Measurements from ENCODE around the gene OXCT1.

The OXCT1 gene

DNA sequence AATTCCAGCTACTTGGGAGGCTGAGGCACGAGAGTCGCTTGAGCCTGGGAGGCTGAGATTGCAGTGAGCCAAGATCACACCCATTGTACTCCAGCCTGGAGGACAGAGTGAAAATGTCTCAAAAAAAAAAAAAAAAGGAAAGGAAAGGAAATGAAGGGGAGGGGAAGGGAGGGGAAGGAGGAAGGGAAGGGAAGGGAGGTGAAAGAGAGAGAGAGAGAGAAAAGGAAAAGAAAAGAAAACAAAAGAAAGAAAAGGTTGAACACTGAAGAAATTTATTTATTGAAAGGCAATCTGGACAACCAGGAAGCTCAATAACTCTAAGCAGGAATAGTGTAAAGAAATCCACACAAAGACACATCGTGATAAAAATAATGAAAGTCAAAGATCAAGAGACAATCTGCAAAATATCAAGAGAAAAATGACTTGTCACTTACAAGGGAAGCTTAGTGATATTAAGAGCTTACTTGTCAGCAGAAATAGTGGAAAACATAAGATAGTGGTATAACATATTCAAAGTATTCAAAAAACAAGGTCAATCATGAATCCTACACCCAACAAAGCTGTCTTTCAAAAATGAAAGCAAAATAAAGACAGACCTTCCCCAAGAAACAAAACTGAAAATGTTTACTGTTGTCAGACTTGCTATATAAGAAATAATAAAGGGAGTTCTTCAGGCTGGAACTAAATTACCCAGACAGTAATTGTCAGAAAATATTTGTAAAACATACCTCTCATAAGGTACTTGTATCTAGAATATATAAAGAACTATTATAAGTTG, 23.0 kb upstream of the OXCT1 start:
- no peak overlapping the region for H3K27ac ChIP-seq
- H3K27me3 ChIP-seq = no peaks in the 10 kb centered on the region
- no peaks in the 10 kb centered on the region for H3K36me3 ChIP-seq
- H3K4me1 ChIP-seq = peaks cover 0 to 10% (median 0%) of the 10 kb centered on the region in 10 experiments; a peak in 2 of 20 replicates
- no peaks in the 10 kb centered on the region for H3K9me3 ChIP-seq (replicated peaks in 1 of 11)
- no peak overlapping the region for H3K4me2 ChIP-seq
- H3K9ac ChIP-seq = no peak overlapping the region
- H3K4me3 ChIP-seq = no peak overlapping the region
- no peaks in the 10 kb centered on the region for H4K20me1 ChIP-seq
- TF ChIP-seq Cebpa-rat (IDR thresholded peaks at IDR 0.05) = no peak

DNA sequence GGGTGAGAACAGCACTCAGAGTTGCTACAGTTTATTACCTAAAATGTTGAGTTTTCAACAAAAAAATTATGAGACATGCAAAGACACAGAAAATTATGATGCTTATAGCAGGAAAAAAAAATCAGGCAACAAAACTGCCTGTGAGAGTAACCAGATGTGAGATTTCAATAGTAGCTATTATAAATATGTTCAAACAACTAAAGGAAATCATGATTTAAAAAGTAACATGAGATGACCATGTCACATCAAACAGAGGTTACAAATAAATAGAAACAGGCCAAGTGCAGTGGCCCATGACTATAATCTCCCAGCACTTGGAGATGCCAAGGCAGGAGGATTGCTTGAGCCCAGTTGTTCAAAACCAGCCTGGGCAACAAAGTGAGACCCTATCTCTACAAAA, 21.8 kb upstream of the OXCT1 start:
- H3K4me1 ChIP-seq = peaks cover 0 to 10% (median 0%) of the 10 kb centered on the region in 10 experiments; a peak in 2 of 20 replicates
- H3K27ac ChIP-seq = no peak overlapping the region
- no peaks in the 10 kb centered on the region for H3K27me3 ChIP-seq
- H3K4me2 ChIP-seq = no peak overlapping the region
- H4K20me1 ChIP-seq = no peaks in the 10 kb centered on the region
- no peaks in the 10 kb centered on the region for H3K9me3 ChIP-seq (replicated peaks in 1 of 11)
- H3K36me3 ChIP-seq = no peaks in the 10 kb centered on the region
- no peak overlapping the region for H3K4me3 ChIP-seq
- TF ChIP-seq Cebpa-rat (IDR thresholded peaks at IDR 0.05) = no peak
- no peak overlapping the region for H3K9ac ChIP-seq

DNA sequence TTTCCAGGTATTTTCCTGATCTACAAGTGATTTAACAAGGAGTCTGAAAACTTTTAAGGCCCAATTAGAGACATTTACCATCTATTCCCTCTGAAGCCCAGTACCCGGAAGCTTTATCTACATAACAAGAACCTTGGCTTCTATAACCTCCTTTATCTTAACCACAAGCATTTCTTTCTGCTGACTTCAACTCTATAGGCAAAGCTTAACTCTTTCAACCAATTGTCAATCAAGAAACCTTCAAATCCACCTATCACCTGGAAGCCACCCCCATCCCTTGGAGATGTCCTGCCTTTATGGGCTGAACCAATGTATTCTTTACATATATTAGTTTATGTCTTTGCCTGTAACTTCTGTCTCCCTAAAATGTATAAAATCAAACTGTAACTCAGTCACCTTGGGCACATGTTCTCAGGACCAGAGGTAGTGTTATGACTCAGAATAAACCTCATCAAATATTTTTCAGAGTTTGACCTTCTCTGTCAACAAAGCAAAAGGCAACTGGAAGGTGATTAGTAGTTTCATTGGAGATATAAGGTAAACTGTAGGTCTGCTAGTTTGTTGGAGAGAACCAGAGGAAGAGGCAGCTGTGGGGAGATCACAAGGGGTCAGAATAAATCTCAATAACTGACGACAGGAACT, 21.0 kb upstream of the OXCT1 start:
- Histone ChIP-seq H3K27ac (no peak overlapping the region), H3K4me3 (no peak overlapping the region), H3K9me3 (replicated peaks in 1 of 11) (peaks cover 0 to under 1% (median 0%) of the 10 kb centered on the region in 11 experiments; a peak in 4 of 22 replicates), H3K27me3 (no peaks in the 10 kb centered on the region), H3K9ac (no peak overlapping the region), H3K4me1 (peaks cover 0 to 4% (median 0%) of the 10 kb centered on the region in 10 experiments; a peak in 2 of 20 replicates), H3K36me3 (no peaks in the 10 kb centered on the region), H3K4me2 (no peak overlapping the region), H4K20me1 (no peaks in the 10 kb centered on the region)
- TF ChIP-seq Cebpa-rat (IDR thresholded peaks at IDR 0.05) = no peak

DNA sequence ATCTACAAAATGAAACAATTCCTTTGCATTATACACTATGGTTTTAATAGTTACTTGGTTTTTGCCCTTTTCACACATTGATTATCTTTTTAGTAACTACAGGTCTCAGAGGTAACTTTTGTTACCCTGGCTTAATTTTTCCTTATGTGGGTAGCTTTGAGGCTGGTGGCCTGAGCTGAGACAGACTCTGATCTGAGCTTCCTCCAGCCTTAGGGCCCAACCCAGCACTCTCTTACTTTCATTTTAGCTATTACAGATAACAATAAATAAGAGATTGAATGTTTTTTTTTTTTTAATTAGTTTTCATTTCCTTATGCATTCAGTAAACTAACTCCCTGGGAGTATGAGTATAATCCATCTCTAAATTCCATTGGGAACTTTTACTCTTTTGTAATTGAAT, 15.1 kb upstream of the OXCT1 start:
- H3K9me3 ChIP-seq (replicated peaks in 1 of 11) = peaks cover 0 to 10% (median 0%) of the 10 kb centered on the region in 11 experiments; a peak in 4 of 22 replicates
- TF ChIP-seq Cebpa-rat (IDR thresholded peaks at IDR 0.05) = no peak
- no peak overlapping the region for H3K27ac ChIP-seq
- no peak overlapping the region for H3K4me2 ChIP-seq
- H4K20me1 ChIP-seq = no peaks in the 10 kb centered on the region
- H3K9ac ChIP-seq = no peak overlapping the region
- H3K4me1 ChIP-seq = no peaks in the 10 kb centered on the region
- H3K36me3 ChIP-seq = no peaks in the 10 kb centered on the region
- H3K27me3 ChIP-seq = no peaks in the 10 kb centered on the region
- H3K4me3 ChIP-seq = no peak overlapping the region

DNA sequence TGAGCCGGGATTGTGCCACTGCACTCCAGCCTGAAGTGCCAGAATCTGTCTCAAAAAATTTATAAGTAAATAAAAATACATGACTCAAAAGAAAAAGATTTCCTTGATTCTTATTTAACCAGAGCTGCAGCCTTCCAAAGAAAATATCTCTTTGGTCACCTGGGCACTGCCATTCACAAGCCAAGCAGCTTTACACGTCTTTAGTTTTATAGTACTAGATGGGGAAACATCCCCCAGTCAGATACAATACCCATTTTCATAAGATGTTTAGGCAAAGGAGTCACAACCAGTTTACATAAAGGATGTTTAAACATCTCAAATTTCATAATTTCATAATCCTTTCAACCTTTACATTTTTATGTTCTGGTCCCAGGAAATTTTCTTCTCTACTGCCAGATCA, 13.7 kb upstream of the OXCT1 start:
- H3K4me1 ChIP-seq = no peaks in the 10 kb centered on the region
- TF ChIP-seq Cebpa-rat (IDR thresholded peaks at IDR 0.05) = no peak
- H3K36me3 ChIP-seq = no peaks in the 10 kb centered on the region
- H3K9me3 ChIP-seq (replicated peaks in 1 of 11) = peaks cover 0 to 10% (median 0%) of the 10 kb centered on the region in 11 experiments; a peak in 4 of 22 replicates
- no peak overlapping the region for H3K27ac ChIP-seq
- no peaks in the 10 kb centered on the region for H3K27me3 ChIP-seq
- H3K4me2 ChIP-seq = no peak overlapping the region
- H3K9ac ChIP-seq = no peak overlapping the region
- no peaks in the 10 kb centered on the region for H4K20me1 ChIP-seq
- H3K4me3 ChIP-seq = no peak overlapping the region

DNA sequence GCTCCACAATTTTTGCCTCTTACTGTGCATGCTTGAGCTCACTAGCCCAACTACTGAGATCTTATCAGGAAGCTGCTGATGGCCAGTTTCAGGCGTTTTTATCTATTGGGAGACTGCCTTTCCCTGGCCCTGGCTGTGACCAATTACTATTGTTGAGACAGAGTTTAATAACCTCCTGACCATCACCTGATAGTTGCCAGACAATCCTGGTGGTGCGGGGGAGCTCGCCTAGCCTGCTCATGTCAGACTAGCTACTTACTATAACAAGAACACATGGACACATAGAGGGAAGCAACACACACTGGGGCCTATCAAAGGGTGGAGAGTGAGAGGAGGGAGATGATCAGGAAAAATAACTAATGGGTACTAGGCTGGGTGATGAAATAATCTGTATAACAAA, 13.0 kb upstream of the OXCT1 start:
- Histone ChIP-seq H3K36me3 (no peaks in the 10 kb centered on the region), H3K4me1 (no peaks in the 10 kb centered on the region), H3K9me3 (replicated peaks in 1 of 11) (peaks cover 0 to 10% (median 0%) of the 10 kb centered on the region in 11 experiments; a peak in 4 of 22 replicates), H3K4me3 (no peak overlapping the region), H3K27ac (no peak overlapping the region), H4K20me1 (no peaks in the 10 kb centered on the region), H3K4me2 (no peak overlapping the region), H3K9ac (no peak overlapping the region), H3K27me3 (no peaks in the 10 kb centered on the region)
- TF ChIP-seq Cebpa-rat (IDR thresholded peaks at IDR 0.05) = no peak

DNA sequence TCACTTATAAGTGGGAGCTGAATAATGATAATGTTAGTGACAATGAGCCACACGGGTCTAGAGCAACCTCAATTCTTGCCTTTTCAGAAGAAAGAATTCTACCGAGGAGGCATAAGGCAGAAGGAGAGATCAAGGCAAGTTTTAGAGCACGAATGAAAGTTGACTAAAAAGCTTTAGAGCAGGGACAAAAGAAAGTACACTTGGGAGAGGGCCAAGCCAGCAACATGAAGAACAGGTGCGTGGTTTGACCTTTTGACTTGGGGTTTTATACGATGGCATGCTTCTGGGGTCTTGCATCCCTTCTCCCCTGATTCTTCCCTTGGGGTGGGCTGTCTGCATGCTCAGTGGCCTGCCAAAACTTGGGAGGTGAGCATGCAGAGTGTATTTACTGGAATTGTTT, 12.5 kb upstream of the OXCT1 start:
- no peaks in the 10 kb centered on the region for H3K27me3 ChIP-seq
- H3K9ac ChIP-seq = no peak overlapping the region
- no peaks in the 10 kb centered on the region for H3K36me3 ChIP-seq
- no peak for TF ChIP-seq Cebpa-rat (IDR thresholded peaks at IDR 0.05)
- H4K20me1 ChIP-seq = no peaks in the 10 kb centered on the region
- H3K4me2 ChIP-seq = no peak overlapping the region
- H3K4me1 ChIP-seq = no peaks in the 10 kb centered on the region
- H3K4me3 ChIP-seq = no peak overlapping the region
- H3K27ac ChIP-seq = no peak overlapping the region
- H3K9me3 ChIP-seq (replicated peaks in 1 of 11) = peaks cover 0 to 10% (median 0%) of the 10 kb centered on the region in 11 experiments; a peak in 4 of 22 replicates

DNA sequence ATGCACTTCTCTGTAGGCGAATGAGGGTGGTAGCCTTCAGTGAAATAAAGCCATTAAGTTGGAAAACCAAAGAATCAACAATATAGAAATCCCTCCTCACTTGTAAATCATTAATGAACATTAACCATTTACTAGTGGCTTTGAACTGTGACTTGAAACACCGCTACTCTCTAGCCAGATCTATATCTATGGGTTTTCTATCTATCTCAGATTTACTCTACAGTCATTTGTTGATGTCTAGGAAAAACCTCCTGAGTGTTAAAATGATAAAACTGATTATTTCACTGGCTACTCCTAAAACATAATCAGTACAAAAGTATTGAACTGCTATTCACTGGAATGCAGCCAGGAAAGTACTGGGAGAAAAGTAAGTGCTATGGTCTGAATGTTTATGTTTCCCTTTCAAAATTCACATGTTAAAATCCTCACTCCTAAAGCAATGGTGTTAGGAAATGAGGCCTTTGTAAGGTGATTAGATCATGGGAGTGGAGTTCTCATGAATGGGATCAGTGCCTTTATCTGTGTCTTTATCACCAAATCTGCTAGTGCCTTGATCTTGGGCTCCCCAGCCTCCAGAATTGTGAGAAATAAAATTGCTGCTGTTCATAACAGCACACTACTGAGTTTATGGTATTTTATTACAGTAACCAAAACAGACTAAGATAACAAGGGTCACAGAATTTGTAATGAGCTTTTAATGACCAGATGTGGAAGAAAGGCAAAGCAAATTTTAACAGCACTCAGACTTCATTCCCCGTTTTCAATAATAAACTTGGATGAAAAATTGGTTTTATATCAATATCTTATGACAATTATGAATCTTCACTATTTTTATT, 8.6 kb upstream of the OXCT1 start:
- H3K4me3 ChIP-seq = no peak overlapping the region
- no peak for TF ChIP-seq Cebpa-rat (IDR thresholded peaks at IDR 0.05)
- H3K36me3 ChIP-seq = no peaks in the 10 kb centered on the region
- H3K4me2 ChIP-seq = no peak overlapping the region
- no peaks in the 10 kb centered on the region for H3K4me1 ChIP-seq
- no peaks in the 10 kb centered on the region for H3K27me3 ChIP-seq
- H3K9ac ChIP-seq = no peak overlapping the region
- H3K27ac ChIP-seq = no peak overlapping the region
- H4K20me1 ChIP-seq = no peaks in the 10 kb centered on the region
- no peaks in the 10 kb centered on the region for H3K9me3 ChIP-seq (replicated peaks in 1 of 11)

DNA sequence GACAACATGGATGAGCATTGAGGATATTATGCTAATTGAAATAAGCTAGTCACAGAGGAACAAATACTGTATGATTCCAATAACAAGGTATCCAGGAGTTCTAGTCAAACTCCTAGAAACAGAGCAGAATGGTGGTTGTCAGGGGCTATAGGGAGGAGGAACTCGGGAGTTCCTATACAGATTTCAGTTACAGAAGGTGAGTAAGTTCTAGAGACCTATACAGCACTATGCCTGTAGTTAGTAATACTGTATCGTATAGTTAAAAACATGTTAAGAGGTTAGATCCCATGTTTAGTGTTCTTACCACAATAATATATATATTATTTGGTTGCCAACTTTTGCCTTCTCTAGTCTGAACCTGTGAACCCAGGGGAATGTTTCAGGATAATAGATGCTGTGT, 7.9 kb upstream of the OXCT1 start:
- no peak overlapping the region for H3K27ac ChIP-seq
- H4K20me1 ChIP-seq = no peaks in the 10 kb centered on the region
- H3K4me1 ChIP-seq = no peaks in the 10 kb centered on the region
- no peak overlapping the region for H3K9ac ChIP-seq
- no peak overlapping the region for H3K4me2 ChIP-seq
- no peak for TF ChIP-seq Cebpa-rat (IDR thresholded peaks at IDR 0.05)
- H3K36me3 ChIP-seq = no peaks in the 10 kb centered on the region
- H3K27me3 ChIP-seq = no peaks in the 10 kb centered on the region
- no peaks in the 10 kb centered on the region for H3K9me3 ChIP-seq (replicated peaks in 1 of 11)
- no peak overlapping the region for H3K4me3 ChIP-seq

All from BLaER1 treated with 17β-estradiol and CSF1 and Interleukin-3, amounts not matched to agents 10 nM and 100 nM (cell line).